WTC11 (cell line): ENCODE measurements around the gene AGA. TPM values are rescaled to one million over a fixed set of nuclear protein-coding genes. Genes with fewer than 3 reads are reported as not detected.

Experiments used
- ATAC-seq: fragments of 200-7000 bp; cut with Tn5 transposase; 2 replicates; pipeline ENCODE4 v1.10.0; 2021; ENCODE audit warnings: mild to moderate bottlenecking, moderate library complexity
- CTCF ChIA-PET: fragments of 300-600 bp; sonication (Branson Sonifier 250); formaldehyde crosslinking; loops from one replicate; lab custom pipeline; 2021; ENCODE audit warnings: antibody characterized with exemption; lab: Charles Lee
- POLR2A ChIA-PET: fragments of 350-600 bp; sonication (Branson Sonifier 250); formaldehyde crosslinking; loops from one replicate; lab custom pipeline; 2021; ENCODE audit warnings: antibody characterized with exemption; lab: Charles Lee
- DNase-seq: peaks from one replicate; pipeline ENCODE4 v3.0.0; 2021; ENCODE audit warnings: low spot score
- H3K27ac Mint-ChIP-seq: 2 replicates; pipeline ENCODE4 v1.8.0; 2021; ENCODE audit warnings: mixed read lengths
- H3K27me3 Mint-ChIP-seq: 2 replicates; pipeline ENCODE4 v1.8.0; 2021; ENCODE audit warnings: low read depth, mild to moderate bottlenecking, moderate library complexity, mixed read lengths
- H3K36me3 Mint-ChIP-seq: 2 replicates; pipeline ENCODE4 v1.8.0; 2021; ENCODE audit warnings: mixed read lengths
- H3K4me1 Mint-ChIP-seq: 2 replicates; pipeline ENCODE4 v1.8.0; 2022; ENCODE audit warnings: mixed read lengths
- H3K4me3 Mint-ChIP-seq: 2 replicates; pipeline ENCODE4 v1.8.0; 2021; ENCODE audit warnings: mild to moderate bottlenecking, moderate library complexity, mixed read lengths
- H3K9me3 Mint-ChIP-seq: 2 replicates; pipeline ENCODE4 v1.8.0; 2021; ENCODE audit warnings: mixed read lengths
- AR ChIP-seq: fragments of 250-450 bp; sonication (Bioruptor Pico); IDR thresholded peaks from 2 replicates; pipeline ENCODE4 v1.9.0; 2021; ENCODE audit warnings: mild to moderate bottlenecking
- ARID4B ChIP-seq: sonication (generic); formaldehyde crosslinking; IDR thresholded peaks from 2 replicates; pipeline ENCODE4 v1.8.0; 2023; ENCODE audit warnings: missing genetic modification reagents, mild to moderate bottlenecking, borderline replicate concordance
- ATF6 ChIP-seq: sonication (generic); formaldehyde crosslinking; IDR thresholded peaks from 2 replicates; pipeline ENCODE4 v1.8.1; 2023; ENCODE audit warnings: mild to moderate bottlenecking, missing genetic modification reagents
- CREB1 ChIP-seq: sonication (generic); formaldehyde crosslinking; IDR thresholded peaks from 2 replicates; pipeline ENCODE4 v1.8.0; 2023; ENCODE audit warnings: mild to moderate bottlenecking, missing genetic modification reagents
- ETV6 ChIP-seq: sonication (generic); formaldehyde crosslinking; IDR thresholded peaks from 2 replicates; pipeline ENCODE4 v1.8.1; 2022; ENCODE audit warnings: mild to moderate bottlenecking, missing genetic modification reagents
- GABPB1 ChIP-seq: sonication (generic); formaldehyde crosslinking; IDR thresholded peaks from 2 replicates; pipeline ENCODE4 v1.8.1; 2023; ENCODE audit warnings: mild to moderate bottlenecking, missing genetic modification reagents
- MYBL2 ChIP-seq: sonication (generic); formaldehyde crosslinking; IDR thresholded peaks from 2 replicates; pipeline ENCODE4 v1.8.1; 2023; ENCODE audit warnings: mild to moderate bottlenecking, moderate library complexity, missing genetic modification reagents
- SOX15 ChIP-seq: fragments of 250-450 bp; sonication (Bioruptor Pico); IDR thresholded peaks from 2 replicates; pipeline ENCODE4 v1.9.0; 2021; ENCODE audit warnings: mild to moderate bottlenecking
- SP1 ChIP-seq: sonication (generic); formaldehyde crosslinking; conservative IDR thresholded peaks from 2 replicates; pipeline ENCODE4 v1.8.1; 2022; ENCODE audit warnings: missing genetic modification reagents
- TEAD1 ChIP-seq: sonication (generic); formaldehyde crosslinking; IDR thresholded peaks from 2 replicates; pipeline ENCODE4 v1.8.0; 2022; ENCODE audit warnings: mild to moderate bottlenecking, missing genetic modification reagents
- ZNF263 ChIP-seq: sonication (generic); formaldehyde crosslinking; IDR thresholded peaks from 2 replicates; pipeline ENCODE4 v1.8.1; 2022; ENCODE audit warnings: low read depth, mild to moderate bottlenecking, moderate library complexity, missing genetic modification reagents
- total RNA-seq: library from RNA; stranded (reverse); gene quantifications from 3 replicates; pipeline ENCODE4 v1.2.3, GENCODE V29; 2021
- TF ChIP-seq, protein P1 (sequence below): sonication (generic); formaldehyde crosslinking; IDR thresholded peaks from 2 replicates; pipeline ENCODE4 v1.8.1; 2023; ENCODE audit warnings: mild to moderate bottlenecking, missing genetic modification reagents, borderline replicate concordance

AGA gene
- total RNA-seq, 1 experiment from 2014 or later = 6.8 TPM

- TF ChIP-seq, protein P1, sequence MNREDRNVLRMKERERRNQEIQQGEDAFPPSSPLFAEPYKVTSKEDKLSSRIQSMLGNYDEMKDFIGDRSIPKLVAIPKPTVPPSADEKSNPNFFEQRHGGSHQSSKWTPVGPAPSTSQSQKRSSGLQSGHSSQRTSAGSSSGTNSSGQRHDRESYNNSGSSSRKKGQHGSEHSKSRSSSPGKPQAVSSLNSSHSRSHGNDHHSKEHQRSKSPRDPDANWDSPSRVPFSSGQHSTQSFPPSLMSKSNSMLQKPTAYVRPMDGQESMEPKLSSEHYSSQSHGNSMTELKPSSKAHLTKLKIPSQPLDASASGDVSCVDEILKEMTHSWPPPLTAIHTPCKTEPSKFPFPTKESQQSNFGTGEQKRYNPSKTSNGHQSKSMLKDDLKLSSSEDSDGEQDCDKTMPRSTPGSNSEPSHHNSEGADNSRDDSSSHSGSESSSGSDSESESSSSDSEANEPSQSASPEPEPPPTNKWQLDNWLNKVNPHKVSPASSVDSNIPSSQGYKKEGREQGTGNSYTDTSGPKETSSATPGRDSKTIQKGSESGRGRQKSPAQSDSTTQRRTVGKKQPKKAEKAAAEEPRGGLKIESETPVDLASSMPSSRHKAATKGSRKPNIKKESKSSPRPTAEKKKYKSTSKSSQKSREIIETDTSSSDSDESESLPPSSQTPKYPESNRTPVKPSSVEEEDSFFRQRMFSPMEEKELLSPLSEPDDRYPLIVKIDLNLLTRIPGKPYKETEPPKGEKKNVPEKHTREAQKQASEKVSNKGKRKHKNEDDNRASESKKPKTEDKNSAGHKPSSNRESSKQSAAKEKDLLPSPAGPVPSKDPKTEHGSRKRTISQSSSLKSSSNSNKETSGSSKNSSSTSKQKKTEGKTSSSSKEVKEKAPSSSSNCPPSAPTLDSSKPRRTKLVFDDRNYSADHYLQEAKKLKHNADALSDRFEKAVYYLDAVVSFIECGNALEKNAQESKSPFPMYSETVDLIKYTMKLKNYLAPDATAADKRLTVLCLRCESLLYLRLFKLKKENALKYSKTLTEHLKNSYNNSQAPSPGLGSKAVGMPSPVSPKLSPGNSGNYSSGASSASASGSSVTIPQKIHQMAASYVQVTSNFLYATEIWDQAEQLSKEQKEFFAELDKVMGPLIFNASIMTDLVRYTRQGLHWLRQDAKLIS (CRISPR knock-in tag) = no peak
These were observed 2.9 kb upstream of the AGA start (continued) for GRCh38 chr4:177444911-177445736.

GRCh38 chr4:177441061-177441802, 1.0 kb downstream of the AGA start:
- Mint-ChIP-seq H3K27me3 (no peaks in the 10 kb centered on the region), H3K4me3 (peak overlapping the region; percentile 81), H3K9me3 (no peaks in the 10 kb centered on the region), H3K4me1 (peaks cover 37% of the 10 kb centered on the region), H3K27ac (peak overlapping the region; percentile 98), H3K36me3 (0 out of 2 replicates have a peak, but pooled peaks cover 2% of the 10 kb centered on the region)
- ChIA-PET CTCF (interaction anchor here (0.6 to 1.4 kb wide), 4 partner anchors 60 to 389 kb away, joined by 3 to 7 read pairs (median 4); no protein-coding TSS in a partner anchor), POLR2A (interaction anchor here (0.5 to 1.9 kb wide), 3 partner anchors 11 to 54 kb away, joined by 4 to 11 read pairs (median 6); no protein-coding TSS in a partner anchor)
- ATAC-seq (peak; percentile 6), DNase-seq (no peak)
- TF ChIP-seq TEAD1 (CRISPR knock-in tag) (no peak), ATF6 (CRISPR knock-in tag) (no peak), GABPB1 (CRISPR knock-in tag) (peak; percentile 93), SOX15 (no peak)

- ChIA-PET CTCF (interaction anchor here (1.0 kb wide), 1 partner anchor 56 kb away, joined by 5 read pairs; no protein-coding TSS in a partner anchor), POLR2A (no interaction called here)
- Mint-ChIP-seq H3K36me3 (0 out of 2 replicates have a peak, but pooled peaks cover 2% of the 10 kb centered on the region), H3K9me3 (no peaks in the 10 kb centered on the region), H3K27ac (no peak overlapping the region), H3K4me3 (no peak overlapping the region), H3K4me1 (peaks cover 20% of the 10 kb centered on the region), H3K27me3 (no peaks in the 10 kb centered on the region)
- no peak for DNase-seq
- ATAC-seq = no peak
- TF ChIP-seq MYBL2 (CRISPR knock-in tag) (no peak), SP1 (CRISPR knock-in tag) (no peak), ZNF263 (CRISPR knock-in tag) (no peak), ARID4B (CRISPR knock-in tag) (no peak), AR (CRISPR knock-in tag) (no peak), CREB1 (CRISPR knock-in tag) (no peak), ETV6 (CRISPR knock-in tag) (no peak)
- TF ChIP-seq, protein P1 (CRISPR knock-in tag) = no peak
These were observed 5.8 kb downstream of the AGA start for GRCh38 chr4:177436456-177436855.
